ENCODE measurements around the gene ZNF280B.
"Not testable (repeated sequence)": the region's sequence is repeated elsewhere in the genome, so short reads cannot be mapped to it uniquely, and the experiment has no call there.

The ZNF280B gene

DNA sequence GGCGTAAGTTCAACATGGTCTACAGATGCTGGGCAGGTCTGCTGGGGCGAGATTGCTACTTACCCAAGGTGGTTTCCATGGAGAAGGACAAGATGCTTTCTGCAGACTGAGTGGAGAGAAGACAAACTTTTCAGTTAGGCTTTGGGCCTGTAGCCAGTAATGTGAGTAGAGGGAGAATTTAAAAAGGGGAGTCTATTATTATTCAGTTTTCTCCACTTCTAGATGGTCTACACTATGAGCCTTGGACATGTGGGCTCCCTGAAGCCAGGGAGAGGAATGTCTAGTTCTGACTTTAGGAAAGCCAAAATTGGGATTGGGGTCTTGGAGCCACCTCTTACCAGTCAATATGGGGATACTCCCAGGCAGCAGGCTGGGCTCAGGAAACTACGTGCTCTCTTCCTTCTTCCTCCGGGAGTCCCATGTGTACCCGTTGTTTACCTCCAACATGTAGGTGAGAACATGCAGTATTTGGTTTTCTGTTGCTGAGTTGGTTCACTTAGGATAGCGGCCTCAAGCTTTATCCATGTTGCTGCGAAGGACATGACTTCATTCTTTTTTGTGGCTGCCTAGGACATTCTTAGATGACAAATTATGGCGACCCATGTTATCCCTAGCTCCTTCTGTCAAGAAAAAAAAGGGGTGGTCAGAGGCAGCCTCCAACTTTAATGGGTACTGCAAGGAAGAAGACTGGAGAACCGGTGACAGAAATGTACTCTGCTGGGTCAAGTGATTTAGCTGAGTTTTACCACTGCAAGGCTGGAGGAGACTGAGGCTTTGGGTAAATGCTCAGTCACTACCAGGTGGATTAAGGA, 26.3 kb upstream of the ZNF280B start:
- no peak for DNase-seq (ENCODE audit: low read depth in 1 of 2, low spot score in 1 of 2)

GRCh38 chr22:22533863-22534262, 25.3 kb upstream of the ZNF280B start:
- DNase-seq (ENCODE audit: low read depth in 1 of 2, low spot score in 1 of 2): no peak

DNA sequence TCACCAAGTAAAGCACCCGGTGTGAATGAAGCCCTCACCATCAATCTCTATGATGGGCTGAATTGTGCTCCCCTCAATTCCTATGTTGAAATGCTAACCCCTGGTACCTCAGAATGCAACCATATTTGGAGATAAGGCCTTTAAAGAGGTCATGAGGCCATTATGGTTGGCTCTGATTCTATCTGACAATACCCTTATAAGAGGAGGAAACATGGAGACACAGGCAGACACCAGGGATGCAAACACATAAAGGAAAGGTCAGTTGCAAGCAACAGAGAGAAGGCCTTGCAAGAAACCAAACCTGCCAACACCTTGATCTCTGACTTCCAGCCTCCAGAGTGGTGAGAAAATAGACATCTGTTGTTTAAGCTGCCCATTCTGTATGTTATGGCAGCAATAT, 24.9 kb upstream of the ZNF280B start:
- DNase-seq (ENCODE audit: low read depth in 1 of 2, low spot score in 1 of 2): no peak

DNA sequence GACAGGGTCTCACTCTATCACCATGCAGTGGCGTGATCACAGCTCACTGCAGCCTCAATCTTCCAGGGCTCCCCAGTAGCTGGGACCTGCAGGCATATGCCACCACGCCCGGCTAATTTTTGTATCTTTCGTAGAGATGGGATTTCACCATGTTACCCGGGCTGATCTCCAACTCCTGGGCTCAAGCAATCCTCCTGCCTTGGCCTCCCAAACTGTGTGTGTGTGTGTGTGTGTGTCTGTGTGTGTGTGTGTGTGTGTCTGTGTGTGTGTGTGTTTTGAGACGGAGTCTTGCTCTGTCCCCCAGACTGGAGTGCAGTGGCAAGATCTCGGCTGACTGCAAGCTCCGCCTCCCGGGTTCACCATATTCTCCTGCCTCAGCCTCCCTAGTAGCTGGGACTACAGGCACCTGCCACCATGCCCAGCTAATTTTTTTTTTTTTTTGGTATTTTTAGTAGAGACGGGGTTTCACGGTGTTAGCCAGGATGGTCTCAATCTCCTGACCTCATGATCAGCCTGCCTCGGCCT, 24.1 kb upstream of the ZNF280B start:
- DNase-seq (ENCODE audit: low read depth in 1 of 2, low spot score in 1 of 2): not testable (repeated sequence)

GRCh38 chr22:22531770-22532546, 23.4 kb upstream of the ZNF280B start:
- no peak for DNase-seq (ENCODE audit: low read depth in 1 of 2, low spot score in 1 of 2)

DNA sequence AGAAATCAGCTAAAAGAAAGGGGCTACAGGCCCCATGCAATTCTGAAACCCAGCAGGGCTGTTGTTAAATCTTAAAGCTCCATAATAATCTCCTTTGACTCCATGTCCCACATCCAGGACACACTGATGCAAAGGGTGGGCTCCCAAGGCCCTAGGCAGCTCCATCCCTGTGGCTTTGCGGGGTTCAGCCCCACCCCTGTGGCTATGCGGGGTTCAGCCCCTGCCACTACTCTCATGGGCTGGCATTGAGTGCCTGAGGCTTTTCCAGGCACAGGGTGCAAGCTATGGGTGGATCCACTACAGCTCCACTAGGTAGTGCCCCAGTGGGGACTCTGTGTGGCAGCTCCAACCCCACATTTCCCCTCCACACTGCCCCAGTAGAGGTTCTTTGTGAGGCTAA, 20.2 kb upstream of the ZNF280B start:
- DNase-seq (ENCODE audit: low read depth in 1 of 2, low spot score in 1 of 2): no peak

GRCh38 chr22:22527312-22527711, 18.8 kb upstream of the ZNF280B start:
- DNase-seq (ENCODE audit: low read depth in 1 of 2, low spot score in 1 of 2): no peak

- DNase-seq (ENCODE audit: low read depth in 1 of 2, low spot score in 1 of 2): no peak
These were observed 17.8 kb upstream of the ZNF280B start for GRCh38 chr22:22526125-22526912.

DNA sequence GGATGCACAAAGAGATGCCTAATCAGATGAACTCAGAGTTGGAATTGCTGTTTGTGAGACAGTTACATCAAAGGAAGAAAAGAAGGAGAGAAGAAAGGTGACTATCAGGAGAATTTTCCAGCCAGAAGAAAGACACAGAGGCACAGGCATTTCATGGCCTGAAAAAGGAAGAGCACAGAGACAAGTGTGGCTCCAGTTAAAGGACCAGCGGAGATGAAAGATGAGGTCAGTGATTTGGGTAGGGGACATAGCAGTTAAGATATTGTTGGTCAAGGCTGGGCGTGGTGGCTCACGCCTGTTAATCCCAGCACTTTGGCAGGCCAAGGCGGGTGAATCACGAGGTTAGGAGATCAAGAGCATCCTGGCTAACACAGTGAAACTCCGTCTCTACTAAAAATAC, 15.0 kb upstream of the ZNF280B start:
- no peak for DNase-seq (ENCODE audit: low read depth in 1 of 2, low spot score in 1 of 2)

- no peak for DNase-seq (ENCODE audit: low read depth in 1 of 2, low spot score in 1 of 2)
These were observed 13.1 kb upstream of the ZNF280B start for GRCh38 chr22:22521631-22522030.

GRCh38 chr22:22520667-22521602, 12.4 kb upstream of the ZNF280B start:
- no peak for DNase-seq (ENCODE audit: low read depth in 1 of 2, low spot score in 1 of 2)

- no peak for DNase-seq (ENCODE audit: low read depth in 1 of 2, low spot score in 1 of 2)
These were observed 11.6 kb upstream of the ZNF280B start, which contains the start of gene ZNF280A for GRCh38 chr22:22520020-22520656. ZNF280A (minus strand) TSS chr22:22520270; CDS start chr22:22515630, 4,640 bp downstream.

GRCh38 chr22:22519591-22519990, 11.0 kb upstream of the ZNF280B start:
- no peak for DNase-seq (ENCODE audit: low read depth in 1 of 2, low spot score in 1 of 2)

GRCh38 chr22:22516992-22517391, 8.4 kb upstream of the ZNF280B start:
- no peak for DNase-seq (ENCODE audit: low read depth in 1 of 2, low spot score in 1 of 2)

DNA sequence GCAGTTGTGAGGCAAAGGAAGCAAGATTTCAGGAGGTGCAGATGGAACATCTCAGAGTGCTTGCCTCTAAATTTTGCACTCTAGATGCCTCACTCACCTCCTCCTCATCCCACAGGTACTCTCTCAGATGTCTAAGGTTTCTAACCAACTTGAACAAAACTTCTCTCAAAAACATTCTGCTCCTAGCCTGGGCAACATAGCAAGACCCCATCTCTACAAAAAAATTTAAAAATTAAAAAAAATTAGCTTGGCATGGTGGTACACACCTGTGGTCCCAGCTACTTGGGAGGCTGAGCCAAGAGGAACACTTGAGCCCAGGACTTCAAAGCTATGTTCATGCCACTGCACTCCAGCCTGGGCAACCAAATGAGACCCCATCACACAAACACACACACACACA, 7.3 kb upstream of the ZNF280B start:
- DNase-seq (ENCODE audit: low read depth in 1 of 2, low spot score in 1 of 2): no peak

DNA sequence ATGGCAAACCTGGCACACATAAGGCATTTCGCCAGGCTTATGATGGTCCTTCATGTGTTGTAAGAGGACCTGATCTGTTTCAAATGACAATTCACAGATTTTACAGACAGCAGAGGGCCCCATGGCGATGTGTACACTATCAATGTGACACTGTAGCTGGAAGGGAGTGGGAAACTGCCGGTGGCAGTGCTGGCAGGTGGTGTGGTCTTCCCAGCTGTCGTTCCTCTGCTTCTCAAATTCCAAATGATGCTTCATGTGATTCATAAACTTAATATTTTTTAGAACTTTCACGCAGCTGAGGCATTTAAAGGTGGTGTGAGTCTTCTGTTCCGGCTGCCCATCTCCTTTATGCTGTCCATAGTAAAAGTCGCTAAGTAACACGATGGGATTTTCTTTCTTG, 5.9 kb upstream of the ZNF280B start:
- not testable (repeated sequence) for DNase-seq (ENCODE audit: low read depth in 1 of 2, low spot score in 1 of 2)

DNA sequence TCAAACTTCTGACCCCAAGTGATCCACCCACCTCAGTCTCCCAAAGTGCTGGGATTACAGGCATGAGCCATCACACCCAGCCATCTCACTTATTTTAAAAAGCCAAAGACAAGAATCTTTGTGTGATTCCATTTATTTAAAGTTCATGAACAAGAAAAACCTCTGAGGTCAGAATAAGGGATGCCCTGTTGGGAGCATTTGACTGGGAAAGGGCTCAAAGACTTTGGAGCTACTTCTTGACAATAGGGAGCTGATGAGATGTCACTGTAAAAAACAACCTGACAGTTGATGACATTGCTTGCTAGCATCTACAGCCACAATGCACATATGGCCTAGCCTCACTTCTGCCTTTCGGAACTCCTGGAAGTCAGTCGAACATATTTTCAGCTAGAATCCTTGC, 5.1 kb upstream of the ZNF280B start:
- DNase-seq (ENCODE audit: low read depth in 1 of 2, low spot score in 1 of 2): no peak

GRCh38 chr22:22512951-22513350, 4.4 kb upstream of the ZNF280B start:
- DNase-seq (ENCODE audit: low read depth in 1 of 2, low spot score in 1 of 2): no peak

GRCh38 chr22:22510833-22511232, 2.3 kb upstream of the ZNF280B start:
- not testable (repeated sequence) for DNase-seq (ENCODE audit: low read depth in 1 of 2, low spot score in 1 of 2)

GRCh38 chr22:22509912-22510311, 1.4 kb upstream of the ZNF280B start:
- DNase-seq (ENCODE audit: low read depth in 1 of 2, low spot score in 1 of 2): not testable (repeated sequence)

All from stimulated activated CD4-positive, alpha-beta T cell treated with anti-CD3 and anti-CD28 coated beads, Interleukin-15, amount 100 ng/mL, for 1 hour (primary cell).